Activated CD8-positive, alpha-beta T cell treated with anti-CD3 and anti-CD28 coated beads, Interleukin-2, amount 10 ng/mL, durations not matched to agents 7 days and 5 days (primary cell): ENCODE results near the gene ARHGEF26. TPM values are rescaled to one million over a fixed set of nuclear protein-coding genes. Genes with fewer than 3 reads are reported as not detected.

ENCODE experiments used
- ATAC-seq: fragments of 150-1000 bp; cut with Tn5 transposase; one replicate; pipeline ENCODE4 v1.10.0; 2021; ENCODE audit warnings: moderate library complexity
- CTCF ChIA-PET: fragments of 350-600 bp; sonication (Branson Sonifier 250); formaldehyde crosslinking; loops from one replicate; lab custom pipeline; 2021; ENCODE audit warnings: antibody characterized with exemption; lab: Charles Lee
- POLR2A ChIA-PET: fragments of 350-600 bp; sonication (Branson Sonifier 250); formaldehyde crosslinking; loops from one replicate; lab custom pipeline; 2021; ENCODE audit warnings: antibody characterized with exemption; lab: Charles Lee
- DNase-seq: peaks from one replicate; pipeline ENCODE4 v3.0.0-alpha.2; 2020
- H3K27ac Mint-ChIP-seq: one replicate; pipeline ENCODE4 v1.8.0; 2021; ENCODE audit warnings: mild to moderate bottlenecking, mixed read lengths
- H3K27me3 Mint-ChIP-seq: one replicate; pipeline ENCODE4 v1.8.0; 2021; ENCODE audit warnings: low read depth, mixed read lengths
- H3K36me3 Mint-ChIP-seq: one replicate; pipeline ENCODE4 v1.8.0; 2021; ENCODE audit warnings: low read depth, mixed read lengths
- H3K4me1 Mint-ChIP-seq: one replicate; pipeline ENCODE4 v1.8.0; 2021; ENCODE audit warnings: low read depth, mixed read lengths
- H3K4me3 Mint-ChIP-seq: one replicate; pipeline ENCODE4 v1.8.0; 2021; ENCODE audit warnings: mild to moderate bottlenecking, mixed read lengths
- H3K9me3 Mint-ChIP-seq: one replicate; pipeline ENCODE4 v1.8.0; 2022; ENCODE audit warnings: mixed read lengths; ENCODE audit not compliant: insufficient read depth
- total RNA-seq, 2 experiments: library from RNA; stranded (reverse); gene quantifications; one replicate each; pipeline ENCODE4 v1.2.3, GENCODE V29; 2021

ARHGEF26 gene
- total RNA-seq, 2 experiments from 2014 or later: 0.08 TPM; not detected in 1

DNA sequence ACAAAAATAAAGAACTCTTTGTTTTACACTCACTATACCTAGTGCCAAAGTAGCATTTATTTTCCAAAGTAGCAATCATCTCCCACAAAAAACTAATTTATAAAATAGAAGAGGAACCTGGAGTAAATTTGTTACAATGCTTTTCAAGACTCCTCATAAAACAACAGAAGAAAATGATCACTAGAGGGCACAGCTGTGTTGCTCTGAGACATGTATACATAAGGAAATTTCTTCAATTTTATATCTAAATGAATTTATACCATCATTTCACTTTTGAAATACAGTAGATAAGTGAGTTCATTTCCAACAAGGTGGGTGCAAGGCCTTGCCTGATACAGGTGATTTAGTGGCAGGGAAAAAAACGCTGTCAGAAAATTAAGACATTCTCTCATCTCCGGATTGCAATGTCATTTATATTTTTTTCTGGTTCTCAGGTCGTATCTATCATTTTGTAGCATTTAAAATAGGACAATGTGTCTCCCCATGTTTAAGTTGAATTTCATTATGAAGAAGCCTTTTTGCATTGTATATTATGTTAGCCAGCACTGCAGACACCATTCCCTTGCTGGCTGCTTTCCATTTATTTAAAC is 25.3 kb upstream of the ARHGEF26 start:
- Mint-ChIP-seq H3K4me3 (no peak overlapping the region), H3K27me3 (no peaks in the 10 kb centered on the region)
- POLR2A ChIA-PET: no interaction called here

DNA sequence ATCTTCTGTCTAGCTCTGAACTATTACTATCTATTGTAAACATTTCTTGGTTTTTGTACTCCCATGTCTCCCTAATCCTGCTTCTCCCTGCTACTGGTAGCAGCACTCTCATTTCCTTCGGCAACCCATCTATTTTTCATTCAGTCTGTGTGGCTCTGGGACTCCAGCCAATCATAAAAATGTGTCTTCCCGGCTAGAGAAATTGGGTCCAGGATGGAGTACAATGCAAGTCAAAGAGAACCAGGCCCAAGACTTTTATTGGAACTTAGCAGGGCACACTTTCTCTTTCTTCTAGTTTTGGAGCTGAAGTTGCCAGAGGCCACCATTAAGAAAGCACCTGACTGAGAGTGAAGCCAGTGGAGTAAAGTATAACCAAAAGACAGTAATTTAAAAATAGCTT is 22.8 kb upstream of the ARHGEF26 start:
- ChIA-PET CTCF (no interaction called here), POLR2A (no interaction called here)
- H3K4me3 Mint-ChIP-seq: no peak overlapping the region
- DNase-seq: no peak
- no peak overlapping the region for H3K27ac Mint-ChIP-seq
- no peaks in the 10 kb centered on the region for H3K27me3 Mint-ChIP-seq
- no peaks in the 10 kb centered on the region for H3K9me3 Mint-ChIP-seq
- no peaks in the 10 kb centered on the region for H3K36me3 Mint-ChIP-seq
- H3K4me1 Mint-ChIP-seq: no peaks in the 10 kb centered on the region
- ATAC-seq: no peak

More for the DNA sequence above, 25.3 kb upstream of the ARHGEF26 start:
- H3K9me3 Mint-ChIP-seq: no peaks in the 10 kb centered on the region
- H3K36me3 Mint-ChIP-seq: no peaks in the 10 kb centered on the region
- no peaks in the 10 kb centered on the region for H3K4me1 Mint-ChIP-seq
- ATAC-seq: no peak
- no peak overlapping the region for H3K27ac Mint-ChIP-seq
- CTCF ChIA-PET: no interaction called here
- no peak for DNase-seq

DNA sequence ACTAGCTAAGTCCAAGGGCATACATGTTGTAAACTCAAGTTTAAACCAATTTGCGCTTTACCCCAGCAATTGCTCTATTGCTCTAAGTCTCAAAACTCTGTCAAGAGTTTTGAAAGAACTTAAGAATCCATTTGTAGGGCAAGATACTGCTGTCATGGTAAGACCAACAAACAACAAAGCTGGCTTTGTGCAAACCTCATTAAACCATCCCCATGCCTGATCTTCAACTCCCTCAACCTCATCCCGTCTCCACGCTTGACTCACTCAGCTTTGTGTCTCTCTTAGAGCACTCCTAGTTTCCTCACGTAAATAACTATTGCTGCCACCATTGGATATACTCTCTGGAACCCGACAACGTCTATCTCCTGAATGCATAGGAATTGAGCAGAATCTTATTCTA is 20.6 kb upstream of the ARHGEF26 start:
- CTCF ChIA-PET: no interaction called here
- H3K36me3 Mint-ChIP-seq: no peaks in the 10 kb centered on the region
- no peak overlapping the region for H3K27ac Mint-ChIP-seq
- DNase-seq (no peak), ATAC-seq (no peak)
- POLR2A ChIA-PET: no interaction called here
- no peak overlapping the region for H3K4me3 Mint-ChIP-seq
- no peaks in the 10 kb centered on the region for H3K4me1 Mint-ChIP-seq
- no peaks in the 10 kb centered on the region for H3K9me3 Mint-ChIP-seq
- H3K27me3 Mint-ChIP-seq: peaks cover 2% of the 10 kb centered on the region

DNA sequence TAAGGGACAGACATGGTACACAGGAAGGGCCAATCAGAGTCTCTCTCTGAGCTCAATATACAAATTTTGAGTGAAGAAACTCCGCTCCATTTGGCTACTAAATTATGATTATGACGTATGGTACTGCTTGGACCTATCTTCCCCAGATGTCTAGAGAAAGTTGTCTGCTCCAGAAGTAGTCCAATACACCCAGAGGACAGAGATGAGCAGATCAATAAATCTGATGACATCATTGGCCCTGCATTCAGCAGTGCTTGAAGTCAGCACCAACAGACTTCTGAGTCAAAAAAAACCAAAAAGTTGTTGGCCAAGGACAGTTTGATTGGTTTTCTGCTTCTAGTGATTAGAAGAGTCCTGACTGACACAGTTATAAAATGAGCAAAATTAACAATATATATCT is 19.9 kb upstream of the ARHGEF26 start:
- no peak overlapping the region for H3K4me3 Mint-ChIP-seq
- POLR2A ChIA-PET: no interaction called here

DNA sequence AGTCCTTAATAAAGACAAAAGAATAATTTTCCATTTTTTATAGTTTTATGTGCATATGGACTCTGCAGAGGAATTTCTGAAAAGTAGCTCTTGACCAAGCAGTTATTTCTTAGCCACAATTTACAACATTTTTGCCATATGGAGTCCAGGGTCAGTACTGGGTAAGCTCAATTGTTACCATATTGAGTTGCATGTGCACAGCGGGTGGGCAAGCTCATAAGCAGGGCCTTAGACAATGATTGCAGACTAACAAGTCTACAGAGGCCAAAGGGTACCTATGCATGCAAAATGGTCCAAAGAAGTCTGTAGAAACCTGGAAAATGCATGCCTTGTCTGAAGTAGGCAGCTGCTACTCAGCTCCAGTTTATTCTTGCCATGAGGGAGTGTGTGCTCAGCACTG is 19.0 kb upstream of the ARHGEF26 start:
- CTCF ChIA-PET: no interaction called here

More for the DNA sequence above, 19.9 kb upstream of the ARHGEF26 start:
- DNase-seq: no peak
- Mint-ChIP-seq H3K27me3 (peaks cover 2% of the 10 kb centered on the region), H3K36me3 (no peaks in the 10 kb centered on the region), H3K4me1 (no peaks in the 10 kb centered on the region), H3K27ac (no peak overlapping the region), H3K9me3 (no peaks in the 10 kb centered on the region)
- ATAC-seq: no peak
- CTCF ChIA-PET: no interaction called here

DNA sequence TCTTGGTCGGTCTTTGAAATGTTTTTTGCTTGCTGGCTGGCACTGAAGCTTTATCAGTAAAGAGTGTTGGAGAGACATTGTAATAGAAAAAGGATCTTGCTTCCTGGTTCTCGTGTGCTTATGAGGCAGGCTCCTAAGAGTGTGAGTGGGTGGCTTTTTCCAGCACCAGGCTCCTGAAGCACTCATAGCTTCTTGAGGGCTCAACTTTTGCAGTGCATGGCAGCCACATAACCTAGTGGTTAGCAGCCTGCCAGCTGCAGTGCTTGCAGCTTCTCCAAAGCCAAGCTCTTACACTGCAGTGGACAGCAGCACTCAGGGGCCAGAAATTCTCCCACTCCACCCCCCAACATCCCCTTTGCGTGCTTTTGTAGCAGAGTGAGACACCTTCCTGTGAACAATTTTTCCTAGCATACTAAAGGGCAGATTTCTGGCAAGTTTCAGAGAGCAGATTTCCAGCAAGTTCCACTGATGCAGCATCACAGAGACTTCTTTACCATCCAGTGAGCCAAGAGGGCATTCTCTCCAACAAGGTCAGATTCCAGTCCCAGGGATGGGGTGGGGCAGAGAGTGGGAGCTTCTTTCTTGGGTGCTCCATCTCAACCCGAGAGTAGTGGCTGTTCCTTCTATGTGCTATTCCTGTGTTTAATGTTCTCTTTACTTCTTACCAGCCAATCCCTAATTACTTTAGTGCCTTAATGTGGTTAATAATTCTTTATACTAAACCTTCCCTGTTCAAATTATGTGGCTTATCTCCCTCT is 15.8 kb upstream of the ARHGEF26 start:
- H3K36me3 Mint-ChIP-seq: no peaks in the 10 kb centered on the region
- ATAC-seq (no peak), DNase-seq (no peak)
- H3K9me3 Mint-ChIP-seq: no peaks in the 10 kb centered on the region
- POLR2A ChIA-PET: no interaction called here
- H3K4me1 Mint-ChIP-seq: no peaks in the 10 kb centered on the region
- no peak overlapping the region for H3K4me3 Mint-ChIP-seq
- H3K27ac Mint-ChIP-seq: no peak overlapping the region
- H3K27me3 Mint-ChIP-seq: peaks cover 2% of the 10 kb centered on the region
- CTCF ChIA-PET: interaction anchor here (0.7 kb wide), 1 partner anchor 222 kb away, joined by 3 read pairs; no protein-coding TSS in a partner anchor

More for the DNA sequence above, 19.0 kb upstream of the ARHGEF26 start:
- no peaks in the 10 kb centered on the region for H3K9me3 Mint-ChIP-seq
- no peaks in the 10 kb centered on the region for H3K4me1 Mint-ChIP-seq
- H3K27ac Mint-ChIP-seq: no peak overlapping the region
- POLR2A ChIA-PET: no interaction called here
- H3K27me3 Mint-ChIP-seq: peaks cover 2% of the 10 kb centered on the region
- H3K36me3 Mint-ChIP-seq: no peaks in the 10 kb centered on the region
- DNase-seq: no peak
- ATAC-seq: no peak
- H3K4me3 Mint-ChIP-seq: no peak overlapping the region

DNA sequence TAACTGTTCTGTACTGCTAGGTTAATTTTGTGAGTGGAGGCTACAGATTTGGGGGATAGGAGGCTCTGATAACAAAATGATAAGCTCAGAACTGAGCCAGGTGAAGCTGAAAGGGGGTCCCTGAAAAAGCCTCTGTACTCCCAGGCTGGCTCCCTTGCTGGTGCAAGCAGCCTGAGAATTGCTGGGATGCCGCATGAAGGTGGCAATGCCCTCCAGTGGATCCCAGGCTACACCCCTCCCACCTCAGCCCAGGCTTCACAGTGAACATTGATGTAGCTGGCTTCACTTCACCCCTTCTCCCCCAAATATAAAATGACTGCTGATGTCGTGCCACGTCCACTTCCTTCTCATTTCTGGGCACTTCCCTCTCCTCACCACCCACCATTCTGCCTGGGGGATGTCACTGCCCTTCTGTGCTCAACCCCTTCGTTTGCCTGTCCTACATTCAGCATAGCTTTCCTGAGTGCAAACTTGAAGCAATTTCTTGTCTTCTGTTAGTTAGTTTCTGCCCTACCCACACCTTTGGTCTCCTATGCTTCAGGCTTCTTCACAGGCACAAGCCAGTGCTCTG is 9.7 kb upstream of the ARHGEF26 start:
- ATAC-seq (no peak), DNase-seq (no peak)
- no peaks in the 10 kb centered on the region for H3K4me1 Mint-ChIP-seq
- ChIA-PET POLR2A (no interaction called here), CTCF (interaction anchor here (1.2 kb wide), 1 partner anchor 9 kb away, joined by 3 read pairs; no protein-coding TSS in a partner anchor)
- H3K4me3 Mint-ChIP-seq: no peak overlapping the region
- H3K27ac Mint-ChIP-seq: no peak overlapping the region
- H3K9me3 Mint-ChIP-seq: no peaks in the 10 kb centered on the region
- H3K27me3 Mint-ChIP-seq: peaks cover 3% of the 10 kb centered on the region
- no peaks in the 10 kb centered on the region for H3K36me3 Mint-ChIP-seq

DNA sequence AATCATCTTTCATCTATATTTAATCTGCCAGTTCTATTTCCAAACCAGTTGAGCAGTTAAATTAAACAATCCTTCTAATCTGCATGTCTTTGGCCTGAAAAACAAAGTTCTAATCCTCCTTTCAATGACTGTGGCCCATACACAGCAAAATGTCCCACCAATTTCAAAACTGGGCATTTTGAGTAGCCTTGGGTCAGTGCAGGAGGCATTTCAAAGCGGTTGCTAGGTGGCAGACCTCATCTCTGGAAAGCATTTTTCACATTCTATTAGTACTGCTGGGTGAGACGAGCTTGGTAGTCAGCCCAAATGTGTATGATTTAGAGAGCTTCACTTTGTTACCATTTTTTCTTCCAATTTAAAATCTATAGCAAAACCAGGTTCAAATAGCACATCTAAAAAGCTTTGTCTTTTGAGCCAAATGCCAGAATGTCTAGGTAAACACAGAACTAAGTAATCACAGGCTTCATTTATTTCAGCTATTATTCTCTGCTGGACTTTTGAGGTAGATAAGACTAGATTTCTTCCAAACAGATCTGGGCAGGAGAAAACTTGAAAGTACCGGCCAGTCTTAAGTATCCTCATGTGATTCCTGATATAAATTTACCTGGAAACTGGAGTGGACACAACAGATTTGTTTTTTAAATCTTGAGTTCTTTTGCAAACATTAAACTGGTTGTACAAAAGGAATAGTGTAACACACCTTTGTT is 8.9 kb upstream of the ARHGEF26 start:
- CTCF ChIA-PET: interaction anchor here (1.2 kb wide), 1 partner anchor 8 kb away, joined by 3 read pairs; no protein-coding TSS in a partner anchor
- Mint-ChIP-seq H3K27ac (no peak overlapping the region), H3K4me3 (no peak overlapping the region), H3K27me3 (peaks cover 7% of the 10 kb centered on the region), H3K36me3 (no peaks in the 10 kb centered on the region), H3K9me3 (no peaks in the 10 kb centered on the region), H3K4me1 (no peaks in the 10 kb centered on the region)
- POLR2A ChIA-PET: no interaction called here
- ATAC-seq (no peak), DNase-seq (no peak)

DNA sequence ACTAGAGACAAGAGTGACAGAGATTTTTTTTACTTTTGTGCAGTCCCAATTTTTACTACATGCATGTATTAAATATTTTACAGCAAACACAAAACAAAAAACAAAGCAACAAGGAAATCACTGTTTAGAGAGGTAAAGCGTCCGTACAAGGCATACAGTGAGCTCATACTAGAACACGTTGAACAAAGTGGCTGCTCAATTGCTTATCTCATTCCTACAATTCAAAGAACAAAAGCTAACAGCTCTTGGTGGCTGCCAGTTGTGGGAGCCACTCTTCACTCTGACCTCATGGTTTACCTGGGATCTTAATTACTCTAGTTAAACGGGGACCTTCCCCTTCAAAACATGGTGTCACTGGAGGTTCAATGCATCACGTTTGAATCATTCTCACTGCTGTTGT is 7.6 kb upstream of the ARHGEF26 start:
- H3K27me3 Mint-ChIP-seq: peaks cover 15% of the 10 kb centered on the region
- no peaks in the 10 kb centered on the region for H3K36me3 Mint-ChIP-seq
- POLR2A ChIA-PET: no interaction called here
- CTCF ChIA-PET: no interaction called here
- H3K9me3 Mint-ChIP-seq: no peaks in the 10 kb centered on the region
- H3K4me3 Mint-ChIP-seq: no peak overlapping the region
- no peak overlapping the region for H3K27ac Mint-ChIP-seq
- ATAC-seq (no peak), DNase-seq (no peak)
- no peaks in the 10 kb centered on the region for H3K4me1 Mint-ChIP-seq

DNA sequence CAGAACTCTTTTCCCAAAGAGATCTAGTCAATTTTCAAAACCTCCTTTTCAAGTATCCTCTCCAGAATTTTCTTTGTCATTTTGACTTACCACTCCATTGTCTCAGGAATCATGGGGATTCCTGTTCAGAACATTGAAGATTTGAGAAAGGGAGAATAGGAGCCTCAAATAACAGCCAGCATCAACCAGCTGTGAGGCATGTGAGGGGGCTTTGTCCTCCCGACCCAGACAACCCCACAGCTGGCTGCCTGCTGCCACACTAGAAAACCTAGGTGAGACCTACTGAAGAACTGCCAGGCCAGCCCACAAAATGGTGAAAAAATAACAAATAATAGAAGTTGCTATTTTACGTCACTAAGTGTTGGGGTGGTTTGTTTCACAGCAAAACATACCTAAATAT is 5.9 kb upstream of the ARHGEF26 start:
- H3K27me3 Mint-ChIP-seq: peaks cover 25% of the 10 kb centered on the region
- no peak for DNase-seq
- H3K36me3 Mint-ChIP-seq: no peaks in the 10 kb centered on the region
- POLR2A ChIA-PET: no interaction called here
- H3K9me3 Mint-ChIP-seq: no peaks in the 10 kb centered on the region
- no peak for ATAC-seq
- CTCF ChIA-PET: no interaction called here
- H3K27ac Mint-ChIP-seq: no peak overlapping the region
- no peaks in the 10 kb centered on the region for H3K4me1 Mint-ChIP-seq
- H3K4me3 Mint-ChIP-seq: no peak overlapping the region

DNA sequence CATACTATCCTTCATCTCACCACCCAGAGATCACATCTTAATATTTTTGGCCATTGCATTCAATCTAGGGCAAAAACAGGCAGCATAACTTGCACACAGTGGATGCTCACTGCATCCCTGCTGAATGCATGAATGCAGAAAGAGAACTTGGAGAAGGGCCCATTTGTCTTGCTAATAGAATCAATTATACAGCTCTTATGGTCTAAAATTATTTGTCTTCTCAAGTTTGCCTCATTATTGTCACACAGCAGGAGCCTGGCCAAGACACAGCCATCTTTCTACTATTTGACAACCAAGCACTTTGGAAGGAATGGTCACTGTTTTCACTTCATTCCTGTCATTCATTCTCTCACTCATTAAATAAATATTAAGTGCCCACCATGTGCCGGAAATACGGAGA is 1.2 kb upstream of the ARHGEF26 start:
- Mint-ChIP-seq H3K4me1 (peaks cover 15% of the 10 kb centered on the region), H3K9me3 (no peaks in the 10 kb centered on the region), H3K27ac (no peak overlapping the region), H3K27me3 (peaks cover 61% of the 10 kb centered on the region), H3K36me3 (no peaks in the 10 kb centered on the region), H3K4me3 (no peak overlapping the region)
- CTCF ChIA-PET: no interaction called here
- POLR2A ChIA-PET: no interaction called here
- no peak for ATAC-seq
- DNase-seq: no peak
